HCT116 (cell line): ENCODE data around the gene KIAA0319L. TPM values are rescaled to one million over a fixed set of nuclear protein-coding genes. Genes with fewer than 3 reads are reported as not detected.

Experiments used
- ATAC-seq: fragments of 200-7000 bp; cut with Tn5 transposase; 2 replicates; pipeline ENCODE4 v1.9.1; 2020; ENCODE audit warnings: mild to moderate bottlenecking, moderate library complexity
- BruUV-seq: library from RNA; stranded (reverse); fragments of 400-500 nt; replicated peaks from 2 replicates; lab custom pipeline; 2021; lab: Mats Ljungman, UMichigan
- CTCF ChIA-PET: fragments of 300-600 bp; sonication (Branson Sonifier 250); formaldehyde crosslinking; loops from one replicate; lab custom pipeline; 2021; ENCODE audit warnings: antibody characterized with exemption; lab: Charles Lee
- POLR2A ChIA-PET: fragments of 300-600, 350-600 bp; sonication (Branson Sonifier 250); formaldehyde crosslinking; loops from one replicate; lab custom pipeline; 2021; ENCODE audit warnings: antibody characterized with exemption; lab: Charles Lee
- RAD21 ChIA-PET, 2 experiments: fragments of 300-600 bp; sonication (Branson Sonifier 250); formaldehyde crosslinking; loops; one replicate each; lab custom pipeline; 2023; ENCODE audit warnings: low total read pairs in 2 of 2; ENCODE audit not compliant: uncharacterized antibody in 2 of 2, unreplicated experiment in 2 of 2, low non-redundant PET in 1 of 2; lab: Charles Lee
- DNase-seq: peaks from one replicate; pipeline ENCODE4 v3.0.0-alpha.2; 2010; ENCODE audit warnings: low read depth, low spot score
- H2AFZ ChIP-seq: fragments of 200-600 bp; shearing (Covaris generic), sonication (generic); 2 replicates; pipeline ENCODE4 v1.6.1; 2017; ENCODE audit warnings: low read depth, mixed run types, mixed read lengths, antibody characterized with exemption, low read length; ENCODE audit not compliant: poor library complexity, severe bottlenecking
- H3K27ac ChIP-seq: 2 replicates; pipeline ENCODE4 v1.5.1; 2012; ENCODE audit warnings: low read depth, low read length
- H3K27me3 ChIP-seq: fragments of 200-600 bp; sonication (generic); 2 replicates; pipeline ENCODE4 v1.6.1; 2016; ENCODE audit warnings: mixed run types, low read length, mixed read lengths; ENCODE audit not compliant: insufficient read depth
- H3K36me3 ChIP-seq, 2 experiments: fragments of 200-500 bp in 1 of 2; fragments of 200-600 bp in 1 of 2; sonication (Bioruptor generic) in 1 of 2; sonication (generic) in 1 of 2; 2 replicates each; pipeline versions ENCODE4 v1.5.1 to v1.6.1; 2014 to 2016; ENCODE audit warnings: low read length in 2 of 2, inconsistent platforms in 1 of 2, mixed read lengths in 1 of 2, mixed run types in 1 of 2; ENCODE audit not compliant: insufficient read depth in 2 of 2, control insufficient read depth in 1 of 2
- H3K4me1 ChIP-seq, 2 experiments: fragments of 200-600 bp in 1 of 2; sonication (generic) in 1 of 2; 2 replicates each; pipeline versions ENCODE4 v1.5.1 to v1.6.1; 2012 to 2017; ENCODE audit warnings: low read length in 2 of 2, inconsistent platforms in 1 of 2, mild to moderate bottlenecking in 1 of 2, mixed read lengths in 1 of 2, mixed run types in 1 of 2, moderate library complexity in 1 of 2; ENCODE audit not compliant: insufficient read depth in 2 of 2, control insufficient read depth in 1 of 2
- H3K4me2 ChIP-seq: fragments of 200-600 bp; sonication (generic); 2 replicates; pipeline ENCODE4 v1.6.1; 2017; ENCODE audit warnings: mixed run types, low read length, mixed read lengths
- H3K4me3 ChIP-seq, 2 experiments: fragments of 200-600 bp in 1 of 2; sonication (generic) in 1 of 2; replicated peaks in 1 of 2; 2 replicates each; pipeline ENCODE4 v1.5.1; 2011 to 2016; ENCODE audit warnings: low read length in 2 of 2, control low read depth in 1 of 2, low read depth in 1 of 2, mild to moderate bottlenecking in 1 of 2, mixed read lengths in 1 of 2, mixed run types in 1 of 2
- H3K79me2 ChIP-seq: fragments of 200-600 bp; sonication (generic); 2 replicates; pipeline ENCODE4 v1.6.1; 2017; ENCODE audit warnings: mild to moderate bottlenecking, mixed run types, low read length, moderate library complexity, mixed read lengths; ENCODE audit not compliant: insufficient read depth
- H3K9ac ChIP-seq: fragments of 200-600 bp; sonication (generic); 2 replicates; pipeline ENCODE4 v1.6.1; 2016; ENCODE audit warnings: low read length, mixed read lengths
- H3K9me2 ChIP-seq: fragments of 200-600 bp; sonication (generic), shearing (Covaris generic); 2 replicates; pipeline ENCODE4 v1.6.1; 2017; ENCODE audit warnings: mixed run types, mild to moderate bottlenecking, moderate library complexity; ENCODE audit not compliant: insufficient read depth
- H3K9me3 ChIP-seq, 2 experiments: fragments of 200-500 bp in 1 of 2; fragments of 200-600 bp in 1 of 2; sonication (Bioruptor generic) in 1 of 2; sonication (generic) in 1 of 2; 2 replicates each; pipeline ENCODE4 v1.6.1; 2014 to 2017; ENCODE audit warnings: low read length in 2 of 2, mixed read lengths in 2 of 2, inconsistent platforms in 1 of 2, low read depth in 1 of 2, mild to moderate bottlenecking in 1 of 2, mixed run types in 1 of 2, moderate library complexity in 1 of 2; ENCODE audit not compliant: control insufficient read depth in 1 of 2, insufficient read depth in 1 of 2
- H4K20me1 ChIP-seq: fragments of 200-600 bp; sonication (generic), shearing (Covaris generic); 2 replicates; pipeline ENCODE4 v1.6.1; 2017; ENCODE audit warnings: mixed run types, mild to moderate bottlenecking, moderate library complexity; ENCODE audit not compliant: insufficient read depth
- CBX3 ChIP-seq: IDR thresholded peaks from 2 replicates; pipeline ENCODE4 v1.6.1; 2012; ENCODE audit warnings: low read depth
- EZH2 ChIP-seq: fragments of 200-600 bp; sonication (generic); IDR thresholded peaks from 2 replicates; pipeline ENCODE4 v1.6.1; 2017; ENCODE audit warnings: antibody characterized with exemption, mixed run types
- intact Hi-C: fragments of 100-400 bp; cut with micrococcal nuclease; formaldehyde crosslinking; loops from 2 replicates; pipeline ENCODE4 v1.10.0; 2022
- total RNA-seq: library from RNA; stranded (reverse); gene quantifications from one replicate; pipeline ENCODE4 v1.2.1, GENCODE V29; 2021; ENCODE audit not compliant: unreplicated experiment
- TF ChIP-seq, protein P1 (sequence below): IDR thresholded peaks from 2 replicates; pipeline ENCODE4 v1.6.1; 2011; ENCODE audit warnings: mild to moderate bottlenecking, low read length, moderate library complexity; ENCODE audit not compliant: insufficient replicate concordance; ENCODE audit errors: extremely low read depth

KIAA0319L gene
- total RNA-seq, 1 experiment from 2014 or later: 35.6 TPM

DNA sequence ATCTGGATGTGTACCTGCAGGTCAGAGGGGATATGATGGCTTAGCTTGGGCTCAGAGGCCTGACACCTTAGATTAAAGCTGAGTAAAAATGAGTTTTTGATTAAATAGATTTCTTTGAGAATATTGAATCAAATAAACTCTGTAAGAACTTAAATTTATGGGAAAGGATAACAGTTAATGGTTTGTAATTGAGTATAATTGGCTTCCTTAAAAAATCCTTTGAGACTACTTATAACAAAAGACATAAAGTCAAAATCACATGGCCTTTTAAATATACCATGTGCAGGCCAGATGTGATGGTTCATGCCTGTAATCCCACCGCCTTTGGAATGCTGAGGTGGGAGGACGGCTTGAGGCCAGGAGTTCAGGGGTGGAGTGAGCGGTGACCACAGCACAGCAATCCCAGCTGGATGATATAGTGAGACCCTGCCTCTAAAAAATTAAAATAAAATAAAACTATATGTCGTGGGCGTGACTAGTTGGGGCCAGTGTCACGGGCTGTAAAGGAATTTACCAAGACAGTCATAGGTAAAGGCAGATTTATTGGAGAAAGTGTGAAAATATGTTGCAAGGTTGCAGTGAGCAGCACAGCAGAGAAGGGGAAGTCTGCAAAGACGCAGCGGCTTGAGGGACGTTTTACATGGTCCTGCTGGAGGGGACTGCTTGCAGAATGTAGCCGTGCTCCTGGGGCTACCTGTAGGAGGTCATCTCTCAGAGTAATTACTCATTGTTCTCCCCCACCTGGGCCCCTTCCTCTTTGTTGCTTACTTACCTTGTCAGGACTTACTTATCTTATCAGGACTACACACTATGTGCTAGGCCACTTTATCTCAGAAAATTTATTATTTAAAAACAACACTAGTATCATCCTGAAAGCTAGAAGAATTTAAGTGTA lies 166.4 kb downstream of the KIAA0319L start (continued):
- TF ChIP-seq, protein P1, sequence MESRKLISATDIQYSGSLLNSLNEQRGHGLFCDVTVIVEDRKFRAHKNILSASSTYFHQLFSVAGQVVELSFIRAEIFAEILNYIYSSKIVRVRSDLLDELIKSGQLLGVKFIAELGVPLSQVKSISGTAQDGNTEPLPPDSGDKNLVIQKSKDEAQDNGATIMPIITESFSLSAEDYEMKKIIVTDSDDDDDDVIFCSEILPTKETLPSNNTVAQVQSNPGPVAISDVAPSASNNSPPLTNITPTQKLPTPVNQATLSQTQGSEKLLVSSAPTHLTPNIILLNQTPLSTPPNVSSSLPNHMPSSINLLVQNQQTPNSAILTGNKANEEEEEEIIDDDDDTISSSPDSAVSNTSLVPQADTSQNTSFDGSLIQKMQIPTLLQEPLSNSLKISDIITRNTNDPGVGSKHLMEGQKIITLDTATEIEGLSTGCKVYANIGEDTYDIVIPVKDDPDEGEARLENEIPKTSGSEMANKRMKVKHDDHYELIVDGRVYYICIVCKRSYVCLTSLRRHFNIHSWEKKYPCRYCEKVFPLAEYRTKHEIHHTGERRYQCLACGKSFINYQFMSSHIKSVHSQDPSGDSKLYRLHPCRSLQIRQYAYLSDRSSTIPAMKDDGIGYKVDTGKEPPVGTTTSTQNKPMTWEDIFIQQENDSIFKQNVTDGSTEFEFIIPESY: no peak
- no peak for TF ChIP-seq EZH2

DNA sequence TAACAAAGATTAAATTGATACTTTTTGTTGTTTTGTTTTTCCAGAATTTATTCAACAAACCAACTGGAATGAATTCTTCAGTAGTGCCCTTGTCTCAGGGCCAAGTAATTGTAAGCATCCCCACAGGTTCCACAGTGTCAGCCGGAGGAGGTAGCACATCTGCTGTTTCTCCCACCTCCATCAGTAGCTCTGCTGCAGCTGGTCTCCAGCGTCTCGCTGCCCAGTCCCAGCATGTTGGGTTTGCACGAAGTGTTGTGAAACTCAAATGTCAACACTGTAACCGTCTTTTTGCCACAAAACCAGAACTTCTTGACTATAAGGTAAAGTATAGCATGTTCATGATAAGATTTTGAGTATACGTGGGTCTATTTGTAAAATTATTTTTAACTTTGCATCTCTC lies 170.2 kb downstream of the KIAA0319L start:
- Histone ChIP-seq H3K4me2 (no peak overlapping the region), H3K4me3 (no peak overlapping the region), H3K9me2 (no peaks in the 10 kb centered on the region), H4K20me1 (no peaks in the 10 kb centered on the region; the same call in 1 of the 2 replicates), H3K79me2 (no peaks in the 10 kb centered on the region), H3K9me3 (no peaks in the 10 kb centered on the region), H3K27ac (no peak overlapping the region), H3K4me1 (no peaks in the 10 kb centered on the region), H3K27me3 (no peaks in the 10 kb centered on the region), H3K36me3 (peaks cover 5 to 11% of the 10 kb centered on the region in 2 experiments; a peak in 3 of 4 replicates), H3K9ac (no peak overlapping the region), H2AFZ (no peak overlapping the region)
- no peak for TF ChIP-seq CBX3
- ChIA-PET POLR2A (no interaction called here), CTCF (no interaction called here), RAD21 (no interaction called here)
- no TSS peak for BruUV-seq
- no peak for ATAC-seq
- intact Hi-C loops: no loop called here
- no peak for DNase-seq
